Activated T-cell treated with anti-CD3 and anti-CD28 coated beads, Interleukin-2, amount 50 U/mL, for 72 hours (primary cell): ENCODE data around the gene SEC22A. TPM values are rescaled to one million over a fixed set of nuclear protein-coding genes. Genes with fewer than 3 reads are reported as not detected.

ENCODE experiments used
- total RNA-seq, 2 donors: library from RNA; stranded (reverse); gene quantifications; one replicate each; pipeline ENCODE4 v1.2.3, GENCODE V29; 2022

SEC22A gene
- total RNA-seq, 2 donors from 2014 or later: 17.4 to 22.9 TPM

Other genes starting within 250 kb of the SEC22A start
- not detected for gene SEMA5B, start 174.2 kb upstream of the SEC22A start, total RNA-seq
- gene PDIA5, start 134.9 kb upstream of the SEC22A start, total RNA-seq: 10 to 100 TPM in 1 of 2 donors, 1 to 10 TPM in 1; 9.6 to 16.2 TPM
- not detected for gene ADCY5, start 247.1 kb downstream of the SEC22A start, total RNA-seq